Fibroblast of gingiva (primary cell): ENCODE measurements around the gene WDCP.
A peak's percentile ranks its signal among the peaks of the same experiment; 100 is the strongest.
"Not testable (repeated sequence)": the region's sequence is repeated elsewhere in the genome, so short reads cannot be mapped to it uniquely, and the experiment has no call there.

Experiments used
- DNase-seq: peaks from one replicate; pipeline ENCODE4 v3.0.0-alpha.2; 2011; ENCODE audit warnings: low read depth

The WDCP gene

GRCh38 chr2:24058564-24059271, 11.5 kb upstream of the WDCP start:
- DNase-seq: no peak

- no peak for DNase-seq
Observed at GRCh38 chr2:24055750-24056149, 8.6 kb upstream of the WDCP start.

- DNase-seq: no peak
Observed at GRCh38 chr2:24054366-24055010, 7.3 kb upstream of the WDCP start.

- no peak for DNase-seq
Observed at GRCh38 chr2:24052951-24053350, 5.8 kb upstream of the WDCP start.

- no peak for DNase-seq
Observed at GRCh38 chr2:24051833-24052232, 4.6 kb upstream of the WDCP start.

- no peak for DNase-seq
Observed at GRCh38 chr2:24050041-24050979, 3.1 kb upstream of the WDCP start.

GRCh38 chr2:24049485-24050021, 2.4 kb upstream of the WDCP start, which contains the start of gene FKBP1B:
FKBP1B (plus strand) TSS chr2:24049741; CDS start chr2:24049850, 109 bp downstream.
- DNase-seq: peak; percentile 21

GRCh38 chr2:24048769-24049484, 1.7 kb upstream of the WDCP start:
- no peak for DNase-seq

GRCh38 chr2:24047703-24048033, 477 bp upstream of the WDCP start:
- no peak for DNase-seq

- DNase-seq: no peak
Observed at GRCh38 chr2:24046599-24046929, 627 bp downstream of the WDCP start.

GRCh38 chr2:24045511-24046508, 1.4 kb downstream of the WDCP start:
- DNase-seq: no peak

- DNase-seq: not testable (repeated sequence)
Observed at GRCh38 chr2:24043133-24043532, 4.1 kb downstream of the WDCP start.

GRCh38 chr2:24040511-24040910, 6.7 kb downstream of the WDCP start:
- DNase-seq: no peak

- DNase-seq: no peak
Observed at GRCh38 chr2:24038786-24039499, 8.2 kb downstream of the WDCP start.

GRCh38 chr2:24026233-24026632, 21.0 kb downstream of the WDCP start:
- DNase-seq: no peak

GRCh38 chr2:24024996-24025663, 22.1 kb downstream of the WDCP start:
- DNase-seq: no peak

- DNase-seq: no peak
Observed at GRCh38 chr2:24024018-24024417, 23.2 kb downstream of the WDCP start.

- no peak for DNase-seq
Observed at GRCh38 chr2:24022975-24023575, 24.1 kb downstream of the WDCP start.
